Superior temporal gyrus (tissue), 1 donor: Measurements from ENCODE around the gene GKN2.
"Not testable (repeated sequence)": the region's sequence is repeated elsewhere in the genome, so short reads cannot be mapped to it uniquely, and the experiment has no call there.

Source experiments
- DNase-seq: peaks from one replicate; pipeline ENCODE4 v3.0.0-alpha.2; 2016; ENCODE audit errors: extremely low spot score

Gene GKN2

GRCh38 chr2:68959001-68959400 is 6.3 kb upstream of the GKN2 start:
- no peak for DNase-seq

DNA sequence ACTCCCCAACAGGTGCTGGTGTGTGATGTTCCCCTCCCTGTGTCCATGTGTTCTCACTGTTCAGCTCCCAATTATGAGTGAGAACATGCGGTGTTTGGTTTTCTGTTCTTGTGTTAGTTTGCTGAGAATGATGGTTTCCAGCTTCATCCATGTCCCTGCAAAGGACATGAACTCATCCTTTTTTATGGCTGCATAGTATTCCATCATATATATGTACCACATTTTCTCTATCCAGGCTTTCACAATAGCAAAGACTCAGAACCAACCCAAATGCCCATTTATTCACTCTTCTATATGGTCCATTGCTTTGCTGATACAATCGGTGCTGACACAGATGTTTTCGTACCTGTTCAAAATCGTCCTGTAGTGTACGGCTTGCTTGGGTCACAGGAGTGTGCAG is 2.7 kb upstream of the GKN2 start:
- not testable (repeated sequence) for DNase-seq

DNA sequence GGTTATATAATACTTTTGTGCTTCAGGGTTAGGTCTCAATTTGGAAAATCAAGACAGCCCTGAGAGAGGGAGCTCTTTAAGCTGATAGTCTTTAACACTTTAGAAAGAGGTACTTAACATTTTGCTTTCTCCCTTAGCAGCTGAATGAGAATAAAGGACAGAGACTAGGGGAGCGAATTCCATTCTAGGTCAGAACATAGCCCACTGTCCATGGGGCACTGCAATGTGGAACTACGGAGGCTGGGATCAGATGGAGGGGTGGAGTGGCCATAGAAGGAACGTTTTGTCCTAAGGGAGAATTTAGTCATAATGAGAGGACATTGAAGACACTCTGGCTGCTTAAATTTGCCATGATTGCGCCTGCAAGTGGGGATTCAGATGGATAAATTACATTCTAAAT is 794 bp downstream of the GKN2 start:
- no peak for DNase-seq

DNA sequence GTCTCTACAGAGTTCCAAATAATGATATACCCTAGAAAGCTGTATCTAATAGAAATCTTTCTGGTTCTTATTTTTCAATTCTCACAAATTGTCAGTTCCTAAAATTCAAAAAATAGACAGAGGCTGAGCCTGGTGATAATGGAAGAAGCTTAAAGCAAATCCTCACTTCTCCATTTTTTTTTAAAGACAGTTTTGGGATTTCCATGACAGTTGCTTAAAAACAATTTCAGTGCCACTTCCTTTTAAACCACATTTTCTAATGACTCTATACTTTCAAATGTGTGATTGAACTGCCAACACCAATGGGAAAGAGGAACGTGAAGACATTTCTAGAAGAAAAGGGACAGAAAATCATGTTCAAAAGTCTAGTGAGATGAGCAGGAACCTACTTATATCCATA is 4.0 kb downstream of the GKN2 start:
- DNase-seq = no peak

DNA sequence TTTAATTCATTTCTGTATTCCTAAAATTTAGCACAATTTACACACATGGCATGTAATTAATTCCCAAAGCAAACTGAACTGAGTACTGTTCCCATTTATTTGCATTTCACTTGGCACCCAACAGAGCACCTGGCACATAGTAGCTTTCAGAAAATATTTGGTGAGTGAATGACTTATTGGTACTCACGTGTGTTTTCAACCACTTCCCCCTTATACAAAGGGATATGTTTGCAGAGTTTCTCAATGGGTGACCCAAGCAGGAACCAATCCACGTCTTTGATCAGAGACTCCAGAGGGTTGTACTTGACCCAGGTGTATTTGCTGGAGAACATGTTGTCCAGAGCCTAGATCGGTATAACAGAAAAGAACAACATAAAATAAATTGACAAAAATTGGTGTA is 6.6 kb downstream of the GKN2 start:
- no peak for DNase-seq

GRCh38 chr2:68943581-68944568 is 8.8 kb downstream of the GKN2 start:
- DNase-seq = peak; percentile 91

- DNase-seq = no peak
Measured at GRCh38 chr2:68942827-68943226, 9.9 kb downstream of the GKN2 start.

- no peak for DNase-seq
Measured at GRCh38 chr2:68940369-68940768, 12.3 kb downstream of the GKN2 start.

DNA sequence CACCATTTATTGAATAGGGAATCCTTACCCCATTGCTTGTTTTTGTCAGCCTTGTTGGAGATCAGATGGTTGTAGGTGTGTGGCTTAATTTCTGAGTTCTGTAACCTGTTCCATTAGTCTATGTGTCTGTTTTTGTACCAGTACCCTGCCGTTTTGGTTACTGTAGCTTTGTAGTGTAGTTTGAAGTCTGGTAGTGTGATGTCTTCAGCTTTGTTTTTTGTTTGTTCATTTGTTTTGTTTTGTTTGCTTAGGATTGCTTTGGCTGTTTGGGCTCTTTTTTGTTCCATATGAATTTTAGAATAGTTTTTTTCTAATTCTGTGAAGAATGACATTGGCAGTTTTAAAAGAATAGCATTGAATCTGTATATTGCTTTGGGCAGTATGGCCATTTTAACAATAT is 12.7 kb downstream of the GKN2 start:
- DNase-seq = no peak

- no peak for DNase-seq
Measured at GRCh38 chr2:68938938-68939337, 13.8 kb downstream of the GKN2 start.

- DNase-seq = no peak
Measured at GRCh38 chr2:68937346-68938055, 15.2 kb downstream of the GKN2 start.

GRCh38 chr2:68936889-68937288 is 15.8 kb downstream of the GKN2 start:
- no peak for DNase-seq

DNA sequence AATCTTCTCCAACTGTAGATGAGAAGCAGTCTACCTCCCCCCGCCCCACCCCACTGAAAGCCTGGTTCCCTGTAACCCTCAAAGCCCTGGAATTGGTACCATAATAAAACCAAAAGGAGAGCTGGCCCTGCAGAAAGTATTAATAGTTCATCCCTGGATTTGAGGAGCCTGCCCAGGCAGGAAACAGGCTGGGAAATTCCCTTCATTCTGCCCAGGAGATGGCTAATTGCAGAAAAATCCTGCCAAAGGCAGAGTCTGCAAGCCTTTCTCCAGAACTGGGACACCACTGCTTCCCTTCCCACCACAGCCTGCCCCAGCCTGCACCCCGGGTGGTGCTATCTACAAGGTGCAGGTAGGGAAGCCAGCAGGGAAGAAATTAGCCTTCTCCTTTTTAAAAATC is 16.3 kb downstream of the GKN2 start:
- DNase-seq = no peak

GRCh38 chr2:68935471-68935870 is 17.2 kb downstream of the GKN2 start:
- no peak for DNase-seq

- DNase-seq = no peak
Measured at GRCh38 chr2:68934021-68934420, 18.7 kb downstream of the GKN2 start.

DNA sequence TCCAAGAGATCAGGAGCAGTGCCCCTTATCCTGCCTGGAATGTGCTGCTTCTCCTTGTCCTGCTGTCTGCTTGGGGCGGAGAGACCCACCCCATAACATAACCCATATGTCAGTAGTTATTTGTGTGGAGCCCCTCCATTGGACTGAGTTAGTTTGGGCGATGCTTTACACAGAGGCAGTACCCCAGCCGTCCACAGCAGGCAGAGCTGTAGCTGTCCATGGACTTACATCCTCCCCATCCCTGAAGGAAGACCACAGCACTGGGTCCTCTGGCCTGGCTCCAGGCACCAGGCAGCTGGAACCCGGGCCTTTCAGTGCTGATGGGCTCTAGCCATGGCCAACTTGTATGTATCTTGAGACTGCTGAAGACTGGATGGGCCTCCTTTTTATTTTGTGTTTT is 20.3 kb downstream of the GKN2 start:
- no peak for DNase-seq

GRCh38 chr2:68931799-68932198 is 20.9 kb downstream of the GKN2 start:
- DNase-seq = no peak

GRCh38 chr2:68931149-68931711 is 21.5 kb downstream of the GKN2 start:
- DNase-seq = no peak

- DNase-seq = no peak
Measured at GRCh38 chr2:68926796-68927195, 25.9 kb downstream of the GKN2 start.

GRCh38 chr2:68925295-68925896 is 27.3 kb downstream of the GKN2 start:
- peak; percentile 75 for DNase-seq

DNA sequence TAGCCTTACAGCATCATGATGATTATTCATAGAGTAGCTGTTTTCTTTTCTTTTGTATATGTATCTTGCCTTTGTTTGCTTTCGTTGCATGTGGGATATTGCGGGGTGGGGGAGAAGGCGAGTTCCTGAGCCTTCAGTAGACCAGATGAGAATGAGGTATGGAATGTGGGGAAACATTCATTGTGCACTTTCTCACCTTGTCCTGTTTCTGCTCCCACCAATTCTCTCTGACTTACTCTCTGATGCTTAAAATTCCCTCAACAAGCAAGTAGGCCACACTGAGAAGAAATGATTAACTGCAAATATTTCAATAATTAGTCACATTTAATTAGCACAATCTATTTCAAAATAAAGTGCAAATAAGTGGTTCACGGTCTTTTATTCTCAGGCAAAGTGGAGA is 31.0 kb downstream of the GKN2 start:
- DNase-seq = no peak

- DNase-seq = no peak
Measured at GRCh38 chr2:68920481-68921170, 32.1 kb downstream of the GKN2 start.
